Colonic mucosa (tissue), 4 donors: ENCODE results near the gene CST9. TPM values are rescaled to one million over a fixed set of nuclear protein-coding genes. Genes with fewer than 3 reads are reported as not detected.
A peak's percentile ranks its signal among the peaks of the same experiment; 100 is the strongest.

ENCODE experiments used
- DNase-seq: peaks from one replicate; pipeline ENCODE4 v3.0.0-alpha.2; 2020
- H3K27ac ChIP-seq: fragments of 200-600 bp; one replicate; pipeline ENCODE4 v1.8.0; 2021
- H3K27me3 ChIP-seq: fragments of 200-600 bp; one replicate; pipeline ENCODE4 v1.8.0; 2021
- H3K36me3 ChIP-seq: fragments of 200-600 bp; one replicate; pipeline ENCODE4 v1.8.0; 2021
- H3K4me1 ChIP-seq: fragments of 200-600 bp; one replicate; pipeline ENCODE4 v1.8.0; 2021; ENCODE audit warnings: mild to moderate bottlenecking
- H3K4me3 ChIP-seq: fragments of 200-600 bp; one replicate; pipeline ENCODE4 v1.8.0; 2021
- H3K9ac ChIP-seq, 2 donors: one replicate each; pipeline ENCODE4 v1.7.0; 2013; ENCODE audit warnings: control low read depth in 2 of 2, low read depth in 2 of 2, low read length in 2 of 2
- H3K9me3 ChIP-seq: fragments of 200-600 bp; one replicate; pipeline ENCODE4 v1.8.0; 2021
- intact Hi-C: fragments of 100-400 bp; cut with DNase I; formaldehyde crosslinking; loops from one replicate; pipeline ENCODE4 v1.14.1; 2022
- total RNA-seq, 2 donors: library from RNA; stranded (reverse); fragmentation: NEBNext Ultra II Directional in 1 of 2; extraction: Animal tissue kit (Norgen Biotek cat#: 25700) in 1 of 2; gene quantifications; one replicate each; pipeline ENCODE4 v1.2.1, GENCODE V29; 2021
- TF ChIP-seq, protein P1 (sequence below): fragments of 200-600 bp; IDR thresholded peaks from one replicate; pipeline ENCODE4 v1.8.0; 2022; ENCODE audit warnings: antibody characterized with exemption, mild to moderate bottlenecking
- donor health status: healthy.
- donor health status: DM: no; HTN: no; CAD: no.
- donor health status: DM: no; HTN: no; CAD: no.

The CST9 gene
- total RNA-seq, 2 donors from 2014 or later = not detected

DNA sequence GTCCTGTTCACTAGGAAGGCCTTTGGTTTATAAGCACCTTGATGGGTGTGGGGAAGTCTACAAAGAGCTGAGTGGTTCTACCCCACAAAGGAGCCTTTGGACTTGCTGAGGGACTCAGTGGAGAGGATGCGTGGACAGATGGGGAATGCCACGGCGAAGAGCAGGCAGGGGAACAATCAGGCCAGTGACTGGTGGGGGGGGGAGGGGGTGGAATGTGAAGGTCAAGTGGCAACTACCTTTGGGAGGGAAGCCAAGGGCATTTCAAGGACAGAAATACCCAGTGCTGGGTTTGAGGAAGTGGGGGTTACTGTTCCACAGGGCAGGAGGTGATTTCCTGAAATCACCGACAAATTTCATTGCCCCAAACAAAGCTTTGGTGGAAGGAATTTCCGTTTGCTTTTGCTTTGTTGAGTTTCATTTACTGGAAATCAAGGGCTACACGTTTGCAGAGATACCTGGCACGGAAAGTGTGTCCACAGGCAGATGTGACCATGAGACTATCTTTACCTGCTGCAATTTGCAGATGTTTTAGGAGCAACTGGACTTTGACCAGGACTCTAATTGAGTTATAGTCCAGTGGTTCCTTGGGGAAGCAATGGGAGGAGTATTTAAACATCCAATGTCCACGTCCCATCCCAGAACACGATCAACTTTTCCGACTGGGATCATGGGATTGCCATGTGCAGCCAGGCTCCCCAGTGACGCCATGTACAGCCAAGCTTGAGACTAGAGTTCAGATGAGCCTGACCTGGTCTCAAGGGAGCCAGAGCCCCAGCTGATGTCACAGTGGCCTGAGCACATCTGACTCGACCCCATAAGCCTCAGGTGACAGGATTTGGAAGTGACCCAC, 24.1 kb upstream of the CST9 start:
- H3K4me1 ChIP-seq = no peaks in the 10 kb centered on the region
- intact Hi-C loops = no loop called here
- no peaks in the 10 kb centered on the region for H3K27me3 ChIP-seq
- no peak for DNase-seq
- no peak overlapping the region for H3K9ac ChIP-seq
- no peaks in the 10 kb centered on the region for H3K9me3 ChIP-seq
- peak overlapping the region; percentile 51 for H3K27ac ChIP-seq
- H3K4me3 ChIP-seq = no peak overlapping the region
- TF ChIP-seq, protein P1, sequence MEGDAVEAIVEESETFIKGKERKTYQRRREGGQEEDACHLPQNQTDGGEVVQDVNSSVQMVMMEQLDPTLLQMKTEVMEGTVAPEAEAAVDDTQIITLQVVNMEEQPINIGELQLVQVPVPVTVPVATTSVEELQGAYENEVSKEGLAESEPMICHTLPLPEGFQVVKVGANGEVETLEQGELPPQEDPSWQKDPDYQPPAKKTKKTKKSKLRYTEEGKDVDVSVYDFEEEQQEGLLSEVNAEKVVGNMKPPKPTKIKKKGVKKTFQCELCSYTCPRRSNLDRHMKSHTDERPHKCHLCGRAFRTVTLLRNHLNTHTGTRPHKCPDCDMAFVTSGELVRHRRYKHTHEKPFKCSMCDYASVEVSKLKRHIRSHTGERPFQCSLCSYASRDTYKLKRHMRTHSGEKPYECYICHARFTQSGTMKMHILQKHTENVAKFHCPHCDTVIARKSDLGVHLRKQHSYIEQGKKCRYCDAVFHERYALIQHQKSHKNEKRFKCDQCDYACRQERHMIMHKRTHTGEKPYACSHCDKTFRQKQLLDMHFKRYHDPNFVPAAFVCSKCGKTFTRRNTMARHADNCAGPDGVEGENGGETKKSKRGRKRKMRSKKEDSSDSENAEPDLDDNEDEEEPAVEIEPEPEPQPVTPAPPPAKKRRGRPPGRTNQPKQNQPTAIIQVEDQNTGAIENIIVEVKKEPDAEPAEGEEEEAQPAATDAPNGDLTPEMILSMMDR = no peak
- no peaks in the 10 kb centered on the region for H3K36me3 ChIP-seq

DNA sequence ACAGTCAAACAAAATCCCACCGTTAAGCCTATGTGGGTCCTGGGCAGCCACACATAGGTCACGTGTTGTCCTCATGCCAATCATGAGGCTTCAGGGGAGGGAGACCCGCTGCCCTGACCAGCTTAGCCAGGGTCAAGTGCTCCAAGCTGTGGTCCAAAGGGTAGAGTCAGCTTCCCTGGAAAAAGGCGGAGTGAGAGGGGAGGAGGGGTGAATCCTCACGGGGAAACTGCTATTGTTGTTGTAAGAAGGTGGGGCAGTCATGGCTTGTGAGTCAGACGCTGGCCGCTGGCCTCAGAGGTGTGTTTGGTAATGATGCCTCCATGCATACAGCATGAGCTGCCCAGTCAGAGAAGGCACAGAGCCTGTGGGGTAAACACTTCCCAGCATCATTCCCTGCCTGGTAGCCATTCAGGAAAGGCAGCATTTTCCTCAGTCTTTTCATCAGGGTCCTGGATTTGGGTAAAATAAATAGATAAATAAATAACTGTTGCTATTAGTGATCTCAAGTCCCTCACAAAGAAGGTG, 23.4 kb upstream of the CST9 start:
- no peaks in the 10 kb centered on the region for H3K4me1 ChIP-seq
- no peaks in the 10 kb centered on the region for H3K9me3 ChIP-seq
- intact Hi-C loops = no loop called here
- H3K27ac ChIP-seq = peak overlapping the region; percentile 51
- H3K36me3 ChIP-seq = no peaks in the 10 kb centered on the region
- no peak overlapping the region for H3K4me3 ChIP-seq
- TF ChIP-seq, protein P1 = no peak
- peak; percentile 81 for DNase-seq
- H3K27me3 ChIP-seq = no peaks in the 10 kb centered on the region
- no peak overlapping the region for H3K9ac ChIP-seq

DNA sequence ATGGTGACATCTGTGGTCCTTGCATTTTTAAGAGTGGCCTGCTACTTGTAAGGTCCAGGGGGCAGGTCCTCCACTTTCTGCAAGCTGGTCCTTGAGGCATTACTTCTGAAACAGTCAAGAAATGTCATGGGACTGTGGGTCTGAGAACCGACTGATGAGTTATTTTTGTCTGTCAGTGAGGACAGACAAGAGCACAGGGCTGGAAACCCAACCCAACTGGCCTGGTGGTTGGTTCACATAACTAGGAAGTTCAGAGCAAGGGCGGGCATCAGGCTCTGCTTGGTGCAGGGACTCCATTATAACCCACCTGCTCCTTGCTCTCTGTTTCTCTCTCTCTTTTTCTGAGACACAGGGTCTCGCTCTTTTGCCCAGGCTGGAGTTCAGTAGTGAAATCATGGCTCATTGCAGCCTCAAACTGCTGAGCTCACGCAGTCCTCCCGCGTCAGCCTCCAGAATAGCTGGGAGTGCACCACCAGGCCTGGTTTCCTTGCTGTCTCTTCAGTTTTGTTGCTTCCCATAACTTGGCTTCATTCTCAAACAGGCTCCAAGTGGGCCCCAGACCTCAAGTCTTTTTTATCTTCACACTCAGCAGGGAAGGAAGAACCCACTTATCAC, 22.8 kb upstream of the CST9 start:
- intact Hi-C loops = no loop called here
- no peaks in the 10 kb centered on the region for H3K36me3 ChIP-seq
- no peak for DNase-seq
- no peaks in the 10 kb centered on the region for H3K9me3 ChIP-seq
- no peak overlapping the region for H3K27ac ChIP-seq
- H3K4me1 ChIP-seq = no peaks in the 10 kb centered on the region
- no peaks in the 10 kb centered on the region for H3K27me3 ChIP-seq
- no peak overlapping the region for H3K9ac ChIP-seq
- no peak overlapping the region for H3K4me3 ChIP-seq
- TF ChIP-seq, protein P1 = no peak

DNA sequence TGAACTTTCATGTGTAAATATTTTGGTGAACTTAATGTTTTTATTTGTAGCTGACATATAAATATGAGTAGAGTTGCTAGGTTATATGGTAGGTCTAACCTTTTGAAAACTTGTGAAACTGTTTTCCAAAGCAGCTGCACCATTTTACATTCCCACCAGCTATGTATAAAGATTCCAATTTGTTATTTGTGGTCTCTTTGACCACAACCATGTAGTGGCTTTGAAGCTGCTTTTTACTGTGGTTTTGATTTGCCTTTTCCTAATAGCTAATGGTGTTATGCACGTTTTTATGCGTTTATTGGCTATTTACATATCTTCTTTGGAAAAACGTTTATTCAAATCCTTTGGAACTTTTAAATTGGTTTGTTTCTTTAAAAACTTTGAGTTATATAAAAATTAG, 21.8 kb upstream of the CST9 start:
- Histone ChIP-seq H3K36me3 (no peaks in the 10 kb centered on the region), H3K9me3 (no peaks in the 10 kb centered on the region), H3K27ac (no peak overlapping the region), H3K27me3 (no peaks in the 10 kb centered on the region), H3K4me3 (no peak overlapping the region), H3K9ac (no peak overlapping the region), H3K4me1 (no peaks in the 10 kb centered on the region)
- TF ChIP-seq, protein P1 = no peak
- DNase-seq = no peak
- intact Hi-C loops = no loop called here

DNA sequence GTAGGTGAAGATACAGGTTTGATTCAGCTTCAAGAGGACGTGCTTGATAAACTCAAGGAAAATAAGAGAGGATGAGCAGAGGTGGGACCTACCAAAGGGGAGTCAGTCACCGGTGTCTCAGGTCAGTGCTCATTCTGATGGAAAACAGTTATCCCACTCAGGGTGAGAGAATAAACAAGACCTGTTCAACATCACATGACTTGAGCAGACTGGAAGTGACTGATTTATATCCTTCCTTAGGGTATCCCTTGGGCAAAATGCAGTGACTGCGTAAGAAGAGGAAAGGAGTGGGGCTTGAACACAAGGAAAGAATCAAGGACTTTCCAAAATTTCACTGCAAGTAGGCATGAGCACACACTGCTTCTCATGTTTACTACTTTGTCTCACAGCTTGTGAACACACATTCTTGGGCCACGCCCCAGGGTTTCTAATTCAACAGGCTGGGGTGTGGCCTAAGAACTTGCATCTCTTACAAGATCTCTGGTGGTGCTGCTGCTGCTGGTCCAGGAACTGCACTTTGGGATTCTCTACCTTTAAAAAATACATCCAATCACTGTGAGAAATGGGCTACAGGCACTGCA, 20.4 kb upstream of the CST9 start:
- Histone ChIP-seq H3K36me3 (no peaks in the 10 kb centered on the region), H3K9me3 (no peaks in the 10 kb centered on the region), H3K4me1 (no peaks in the 10 kb centered on the region), H3K4me3 (no peak overlapping the region), H3K9ac (no peak overlapping the region), H3K27me3 (no peaks in the 10 kb centered on the region), H3K27ac (no peak overlapping the region)
- peak; percentile 68 for DNase-seq
- intact Hi-C loops = no loop called here
- TF ChIP-seq, protein P1 = no peak
